Stimulated activated naive CD8-positive, alpha-beta T cell treated with anti-CD3 and anti-CD28 coated beads, Interleukin-15, Interleukin-2, amounts not matched to agents 100 U/mL and 50 U/mL, for 24 hours (primary cell): Measurements from ENCODE around the gene ANKIB1.
"Not testable (repeated sequence)": the region's sequence is repeated elsewhere in the genome, so short reads cannot be mapped to it uniquely, and the experiment has no call there.

ENCODE experiments used
- ATAC-seq: fragments of 150-1000 bp; cut with Tn5 transposase; one replicate; pipeline ENCODE4 v1.10.0; 2021
- DNase-seq: peaks from one replicate; pipeline ENCODE4 v3.0.0; 2021

The ANKIB1 gene

DNA sequence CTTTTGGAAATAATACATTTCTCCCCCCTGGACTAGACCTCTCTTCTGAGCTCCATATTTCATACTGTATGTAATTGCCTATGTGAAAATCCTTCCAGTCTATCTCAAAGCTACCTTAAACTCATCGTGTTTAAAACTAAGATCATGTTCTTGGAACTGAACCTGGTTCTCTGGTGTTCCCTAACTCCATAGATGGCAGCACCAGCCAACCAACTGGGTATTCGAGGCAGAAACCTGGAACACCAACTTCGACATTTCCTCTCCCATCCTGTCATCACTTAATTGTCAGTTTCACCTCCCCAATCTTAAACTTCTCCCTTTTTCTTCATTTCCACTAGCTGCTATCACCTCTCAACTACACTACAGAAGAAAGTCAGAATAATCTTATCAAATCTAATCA, 87.0 kb downstream of the ANKIB1 start:
- DNase-seq (no peak), ATAC-seq (no peak)

DNA sequence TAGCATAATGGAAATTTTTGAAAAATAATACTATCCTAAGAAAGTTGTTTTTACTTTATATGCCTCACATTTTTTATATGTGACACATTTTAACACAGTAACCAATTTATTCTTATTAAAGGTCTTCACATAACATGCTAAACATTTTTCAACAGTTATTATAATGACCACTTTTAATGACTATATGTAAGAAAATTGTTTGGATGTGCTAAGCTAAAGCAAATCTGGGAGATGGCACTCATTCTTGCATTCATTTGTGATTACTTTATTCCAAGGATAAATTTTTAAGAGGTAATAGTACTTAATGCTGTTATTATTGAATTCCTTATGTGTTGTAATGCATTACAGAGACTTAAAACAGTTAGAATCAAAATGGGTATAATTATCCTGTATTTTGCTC, 88.1 kb downstream of the ANKIB1 start:
- DNase-seq = no peak
- no peak for ATAC-seq

DNA sequence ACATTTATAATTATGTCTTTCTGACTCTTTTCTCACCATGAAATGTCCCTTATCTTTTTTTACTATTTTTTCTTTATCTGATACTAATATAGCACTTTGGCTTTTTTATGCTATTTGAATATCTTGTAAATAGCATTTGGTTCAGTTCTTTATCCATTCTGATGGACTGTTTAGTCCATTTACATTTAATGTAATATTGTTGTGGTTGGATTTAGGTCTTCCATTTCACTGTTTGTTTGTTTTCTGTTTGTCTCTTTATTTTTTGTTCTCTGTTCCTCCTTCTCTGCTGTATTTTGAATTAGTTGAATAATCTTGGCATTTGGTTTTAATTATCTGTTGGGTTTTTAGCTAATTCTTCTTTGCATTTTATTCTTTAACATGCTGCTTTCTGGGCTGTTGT, 89.8 kb downstream of the ANKIB1 start:
- ATAC-seq (no peak), DNase-seq (no peak)

DNA sequence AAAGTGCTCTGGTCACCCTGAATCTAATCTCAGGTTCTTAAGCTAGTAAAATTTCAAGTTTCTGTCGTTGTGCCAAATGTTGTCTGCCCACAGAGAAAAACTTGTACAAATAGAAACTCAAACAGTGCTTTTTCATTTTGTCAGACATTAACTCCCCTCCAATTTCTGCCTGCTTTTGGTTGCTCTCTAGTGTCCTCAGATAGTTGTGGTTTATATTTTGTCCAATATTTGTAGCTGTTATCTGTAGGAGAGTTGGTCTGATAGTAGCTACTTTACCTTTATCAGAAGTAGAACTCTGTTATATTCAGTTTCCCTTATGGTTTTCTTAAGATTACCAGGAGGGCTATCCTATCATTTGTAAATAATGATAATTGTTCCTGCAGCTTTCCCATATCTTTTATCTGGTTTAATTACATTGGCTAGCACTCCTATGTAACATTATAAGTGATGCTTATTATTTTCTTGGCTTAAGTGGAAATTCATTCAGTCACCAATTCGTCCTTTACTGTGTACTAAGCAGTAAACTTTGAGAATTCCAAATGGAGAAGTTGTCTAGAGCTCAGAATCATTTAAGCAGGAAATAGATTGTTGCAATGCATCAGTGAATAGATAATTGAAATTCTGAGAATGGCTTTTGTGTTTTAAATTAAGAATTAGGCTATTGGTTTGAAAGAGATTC, 91.0 kb downstream of the ANKIB1 start:
- DNase-seq = no peak
- no peak for ATAC-seq

DNA sequence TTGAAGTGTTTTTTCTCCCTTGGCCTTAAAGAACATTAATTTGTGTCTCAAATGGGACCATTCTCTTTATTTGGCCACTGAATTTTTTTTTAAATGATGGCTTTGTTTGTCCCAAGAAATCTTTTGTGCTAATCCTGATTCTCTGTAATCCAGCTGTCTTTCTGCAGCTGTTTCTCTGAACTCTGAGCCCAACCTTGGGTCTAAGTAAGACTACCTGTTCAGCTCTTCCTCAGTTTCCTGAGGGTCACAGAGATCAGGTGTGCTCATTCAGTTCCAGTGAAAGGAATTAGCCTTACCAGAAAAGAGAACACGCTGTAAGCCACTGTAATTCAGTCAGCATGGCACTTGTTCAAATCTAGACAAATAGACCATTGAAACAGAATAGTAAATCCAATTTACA, 94.2 kb downstream of the ANKIB1 start:
- no peak for DNase-seq
- ATAC-seq = no peak

DNA sequence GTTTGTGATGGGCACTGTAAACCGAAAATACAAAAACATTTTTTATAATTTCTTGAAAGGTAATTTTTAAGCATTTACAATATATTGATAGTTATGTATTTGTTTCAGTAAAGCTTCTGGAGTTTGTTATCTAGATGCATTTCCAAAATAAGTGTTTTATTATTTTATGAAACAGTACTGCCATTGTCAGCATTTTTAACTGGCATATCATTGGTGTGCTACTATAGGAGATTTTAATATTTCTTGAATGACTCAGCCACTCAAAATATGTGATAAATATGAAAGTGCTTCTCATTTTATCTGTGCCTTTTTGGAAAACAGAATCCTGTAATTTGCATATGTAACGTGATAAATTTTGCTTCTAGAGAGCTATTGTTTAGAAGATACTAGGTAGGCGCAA, 97.9 kb downstream of the ANKIB1 start:
- ATAC-seq (no peak), DNase-seq (no peak)

DNA sequence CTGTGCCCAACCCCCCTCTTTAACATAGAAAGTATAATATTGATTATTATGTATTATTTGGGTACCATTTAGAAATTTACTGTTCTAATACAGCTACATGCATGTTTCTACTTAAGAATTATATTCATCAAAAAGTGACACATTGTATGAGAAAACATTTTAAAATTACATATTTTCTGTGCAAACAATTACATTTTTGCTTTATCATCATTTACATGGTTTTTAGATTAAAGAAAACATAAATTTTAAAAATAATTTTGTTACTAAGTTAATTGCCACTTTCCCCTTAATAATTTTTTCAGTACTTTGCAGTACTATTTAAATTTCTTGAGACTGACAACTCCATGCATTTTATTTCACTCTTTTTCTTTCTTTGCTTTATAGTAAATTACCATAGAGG, 106.2 kb downstream of the ANKIB1 start:
- DNase-seq (no peak), ATAC-seq (no peak)

DNA sequence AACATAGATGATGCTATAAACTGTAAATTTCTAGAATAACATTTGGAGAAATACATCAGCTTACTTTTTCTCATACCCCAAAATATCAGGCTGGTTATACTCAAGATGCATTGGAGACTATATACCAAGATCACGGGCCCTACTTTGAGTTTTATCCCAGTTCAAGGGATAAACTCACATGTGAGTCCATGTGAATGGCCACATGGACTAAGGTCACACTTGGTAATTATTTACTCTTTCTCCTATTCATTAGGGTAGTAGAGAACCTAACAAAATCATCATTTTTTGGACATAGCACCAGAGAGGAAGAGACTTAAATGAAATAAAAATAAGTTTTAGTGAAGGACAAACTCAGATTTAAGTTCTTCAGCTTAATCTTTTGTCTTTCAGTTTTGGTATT, 108.4 kb downstream of the ANKIB1 start:
- DNase-seq (no peak), ATAC-seq (no peak)

DNA sequence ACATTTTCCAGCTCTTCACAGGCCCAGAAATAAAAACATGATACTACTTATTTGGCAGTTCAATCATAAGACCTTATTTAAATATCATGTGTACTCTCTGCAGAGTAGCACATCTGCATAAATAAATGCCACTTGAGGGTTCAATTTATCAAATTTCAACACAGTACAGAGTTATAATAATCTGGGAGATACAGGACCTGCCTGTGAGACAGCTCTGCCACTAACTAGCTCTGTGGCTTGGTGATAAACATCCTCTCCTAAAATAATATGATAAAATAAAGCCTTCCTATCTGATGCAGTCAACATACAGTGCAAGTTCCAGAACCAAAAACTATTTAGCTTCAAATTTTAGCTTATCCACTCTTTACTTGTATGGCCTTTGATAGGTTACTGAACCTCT, 110.6 kb downstream of the ANKIB1 start:
- DNase-seq (no peak), ATAC-seq (no peak)

DNA sequence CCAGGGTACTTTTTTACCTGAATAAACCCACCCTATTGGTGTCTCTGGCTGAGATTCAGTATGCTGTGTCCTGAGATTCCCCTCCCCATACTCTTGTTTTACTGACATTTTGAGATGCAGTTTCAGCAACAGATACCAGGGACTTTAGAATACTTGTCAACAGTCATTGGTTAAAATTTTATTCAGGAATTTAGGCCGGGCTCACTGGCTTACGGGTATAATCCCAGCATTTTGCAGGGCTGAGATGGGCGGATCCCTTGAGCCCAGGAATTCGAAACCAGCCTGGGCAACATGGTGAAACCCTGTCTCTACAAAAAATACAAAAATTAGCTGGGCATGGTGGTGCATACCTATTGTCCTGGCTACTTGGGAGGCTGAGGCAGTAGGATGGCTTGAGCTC, 111.5 kb downstream of the ANKIB1 start:
- ATAC-seq = no peak

DNA sequence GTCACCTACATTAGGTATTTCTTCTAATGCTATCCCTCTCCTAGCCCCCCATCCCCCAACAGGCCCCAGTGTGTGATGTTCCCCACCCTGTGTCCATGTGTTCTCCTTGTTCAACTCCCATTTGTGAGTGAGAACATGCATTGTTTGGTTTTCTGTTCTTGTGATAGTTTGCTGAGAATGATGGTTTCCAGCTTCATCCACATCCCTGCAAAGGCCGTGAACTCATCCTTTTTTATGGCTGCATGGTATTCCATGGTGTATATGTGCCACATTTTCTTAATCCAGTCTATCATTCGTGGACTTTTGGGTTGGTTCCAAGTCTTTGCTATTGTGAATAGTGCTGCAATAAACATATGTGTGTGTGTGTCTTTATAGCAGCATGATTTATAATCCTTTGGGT, 113.4 kb downstream of the ANKIB1 start:
- ATAC-seq, DNase-seq: not testable (repeated sequence)

More for the DNA sequence above, 111.5 kb downstream of the ANKIB1 start:
- DNase-seq = no peak

DNA sequence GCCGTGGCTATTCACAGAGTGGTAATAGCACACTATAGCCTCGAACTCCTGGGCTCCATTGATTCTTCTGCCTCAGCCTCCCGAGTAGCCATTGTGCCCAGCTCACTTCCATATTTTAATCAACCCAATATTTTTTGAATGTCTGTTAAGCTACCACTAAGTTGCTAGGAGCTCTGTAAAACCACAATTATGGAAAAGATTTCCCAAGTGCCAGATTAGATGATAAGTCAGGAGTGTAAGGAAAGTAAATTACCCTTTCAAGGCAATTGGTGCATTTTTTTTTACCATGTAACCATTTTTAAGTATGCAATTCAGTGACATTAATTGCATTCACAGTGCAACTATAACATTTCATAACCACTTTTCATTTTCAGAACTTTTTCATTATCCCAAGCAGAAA, 114.0 kb downstream of the ANKIB1 start:
- ATAC-seq (no peak), DNase-seq (no peak)

DNA sequence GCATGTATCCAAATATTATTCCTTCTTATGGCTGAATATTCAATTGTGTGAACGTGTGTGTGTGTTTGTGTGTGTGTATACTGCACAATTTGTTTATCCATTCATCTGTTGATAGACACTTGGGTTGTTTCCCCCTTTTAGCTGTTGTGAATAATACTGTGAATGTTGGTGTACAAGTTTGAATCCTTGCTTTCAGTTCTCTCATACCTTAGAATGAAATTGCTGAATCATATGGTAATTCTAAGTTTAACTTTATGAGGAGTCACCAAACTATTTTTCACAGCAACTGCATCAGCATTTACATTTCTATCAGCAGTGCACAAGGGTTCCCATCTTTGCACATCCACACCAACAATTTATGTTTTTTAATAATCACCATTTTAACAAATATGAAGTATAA, 114.6 kb downstream of the ANKIB1 start:
- no peak for DNase-seq
- no peak for ATAC-seq

DNA sequence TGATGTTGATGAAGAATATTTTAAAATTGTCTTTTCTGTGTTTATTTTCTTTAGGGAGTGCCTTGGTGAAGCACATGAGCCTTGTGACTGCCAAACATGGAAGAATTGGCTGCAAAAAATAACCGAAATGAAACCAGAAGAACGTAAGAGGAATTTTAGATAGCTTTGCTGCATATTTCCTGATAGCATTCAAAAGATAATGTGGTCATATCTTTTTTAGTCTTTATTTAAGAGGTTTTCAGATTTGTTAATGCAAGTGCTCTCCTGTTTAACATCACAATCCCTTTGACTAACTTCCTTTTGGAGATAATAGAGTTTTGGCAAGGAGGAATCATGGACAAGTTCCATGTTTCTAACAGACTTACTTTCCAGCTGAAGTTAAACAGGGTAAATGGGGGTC, 116.4 kb downstream of the ANKIB1 start:
- no peak for ATAC-seq

DNA sequence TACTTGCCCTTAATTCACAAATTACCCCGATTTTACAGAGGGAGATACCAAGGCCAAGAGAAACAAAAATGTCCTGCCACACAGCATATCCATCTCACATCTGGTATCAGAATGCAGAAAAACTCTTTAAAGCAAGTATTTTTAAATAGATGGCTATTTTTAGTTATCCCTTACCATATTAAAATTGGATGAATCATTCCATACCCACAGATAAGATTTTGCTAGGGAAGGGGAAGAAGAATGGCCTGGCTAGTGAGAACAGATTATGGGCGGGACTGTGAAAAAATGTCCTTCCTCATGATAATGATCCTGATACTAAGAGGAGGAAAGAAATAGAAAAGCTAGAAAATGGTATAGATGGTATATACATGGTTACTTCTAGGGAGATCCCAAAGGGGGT, 121.0 kb downstream of the ANKIB1 start:
- ATAC-seq (no peak), DNase-seq (no peak)

More for the DNA sequence above, 116.4 kb downstream of the ANKIB1 start:
- no peak for DNase-seq

DNA sequence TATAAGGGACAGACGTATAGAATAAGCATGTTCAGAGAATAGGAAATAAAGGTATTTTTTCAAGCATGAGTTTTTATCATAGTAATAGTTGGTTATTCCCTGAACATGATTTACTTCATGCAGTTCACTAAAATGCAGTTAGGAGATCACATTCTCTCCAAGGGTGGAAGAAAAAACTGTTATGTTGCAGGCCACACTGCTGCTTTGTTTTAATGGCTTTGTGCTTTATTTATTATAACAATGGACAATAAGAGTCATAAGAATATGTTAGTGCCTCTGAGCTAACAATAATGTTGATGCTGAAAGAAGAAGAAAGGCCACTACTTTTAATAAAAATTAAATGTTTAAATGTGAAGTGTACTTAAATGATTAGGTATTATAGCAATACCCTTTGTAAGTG, 123.0 kb downstream of the ANKIB1 start:
- ATAC-seq = no peak
- DNase-seq = no peak

DNA sequence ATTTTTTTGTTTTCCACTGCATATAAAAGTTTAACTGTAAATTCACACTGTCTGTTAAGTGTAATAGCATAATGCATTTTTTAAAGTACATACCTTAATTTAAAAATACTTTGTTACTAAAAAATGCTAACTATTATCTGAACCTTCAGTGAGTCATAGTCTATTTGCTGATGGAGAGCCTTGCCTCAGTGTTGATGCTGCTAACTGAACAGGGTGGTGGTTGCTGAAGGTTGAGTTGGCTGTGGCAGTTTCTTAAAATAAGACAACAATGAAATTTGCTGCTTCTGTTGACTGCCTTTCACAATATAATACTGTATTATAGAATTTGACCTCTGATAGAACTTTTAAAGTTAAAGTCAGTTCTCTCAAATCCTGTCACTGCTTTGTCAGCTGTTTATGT, 129.2 kb downstream of the ANKIB1 start:
- ATAC-seq (no peak), DNase-seq (no peak)

DNA sequence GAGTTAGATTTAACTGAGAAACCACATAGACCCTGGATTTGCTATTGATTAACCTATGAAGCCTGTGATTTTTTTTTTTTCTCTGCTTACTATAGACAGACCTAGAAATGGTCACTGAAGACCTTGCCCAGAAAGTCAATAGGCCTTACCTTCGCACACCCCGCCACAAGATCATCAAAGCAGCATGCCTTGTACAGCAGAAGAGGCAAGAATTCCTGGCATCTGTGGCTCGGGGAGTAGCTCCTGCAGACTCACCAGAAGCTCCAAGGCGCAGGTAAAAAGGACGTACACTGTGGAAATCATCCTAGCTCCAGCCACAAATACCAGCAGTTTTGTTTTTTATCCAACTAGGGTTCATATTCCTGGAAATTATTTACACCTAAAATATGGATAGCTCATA, 145.3 kb downstream of the ANKIB1 start:
- no peak for ATAC-seq
- DNase-seq = no peak

DNA sequence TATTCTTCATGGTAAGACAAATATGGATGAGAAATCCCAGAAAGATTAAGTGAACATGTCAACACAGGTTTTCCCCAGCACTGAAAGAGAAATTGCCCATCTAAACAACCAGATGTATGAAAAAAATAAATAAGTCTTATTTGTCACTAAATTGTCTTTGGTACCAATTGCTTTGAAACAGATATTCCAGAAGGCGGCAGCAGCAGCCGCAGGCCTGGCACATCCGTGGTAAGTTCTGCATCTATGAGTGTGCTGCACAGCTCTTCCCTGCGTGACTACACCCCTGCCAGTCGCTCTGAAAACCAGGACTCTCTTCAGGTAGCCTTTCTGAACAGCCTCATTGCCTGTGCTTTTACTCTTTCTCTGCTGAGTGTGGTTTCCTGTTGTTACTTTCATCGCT, 151.8 kb downstream of the ANKIB1 start:
- ATAC-seq (no peak), DNase-seq (no peak)

DNA sequence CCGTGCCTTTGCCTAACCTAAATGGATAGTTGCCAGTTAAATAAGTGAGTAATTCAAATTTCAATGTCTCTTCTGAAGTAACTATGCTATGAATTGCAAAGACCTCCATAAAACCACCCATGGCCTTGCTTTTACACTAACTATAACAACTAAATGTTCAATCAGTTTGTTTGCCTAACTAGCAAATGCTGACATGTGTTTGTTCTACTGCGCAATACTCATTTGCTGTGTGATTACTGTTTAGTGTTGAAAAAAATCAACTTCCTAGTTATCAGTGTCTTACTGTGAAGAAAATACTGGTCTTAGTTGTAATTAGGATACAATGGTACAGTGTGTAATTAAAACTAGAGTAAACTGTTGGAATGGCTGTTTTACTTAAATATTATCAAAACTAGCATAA, 154.2 kb downstream of the ANKIB1 start:
- no peak for DNase-seq
- no peak for ATAC-seq

DNA sequence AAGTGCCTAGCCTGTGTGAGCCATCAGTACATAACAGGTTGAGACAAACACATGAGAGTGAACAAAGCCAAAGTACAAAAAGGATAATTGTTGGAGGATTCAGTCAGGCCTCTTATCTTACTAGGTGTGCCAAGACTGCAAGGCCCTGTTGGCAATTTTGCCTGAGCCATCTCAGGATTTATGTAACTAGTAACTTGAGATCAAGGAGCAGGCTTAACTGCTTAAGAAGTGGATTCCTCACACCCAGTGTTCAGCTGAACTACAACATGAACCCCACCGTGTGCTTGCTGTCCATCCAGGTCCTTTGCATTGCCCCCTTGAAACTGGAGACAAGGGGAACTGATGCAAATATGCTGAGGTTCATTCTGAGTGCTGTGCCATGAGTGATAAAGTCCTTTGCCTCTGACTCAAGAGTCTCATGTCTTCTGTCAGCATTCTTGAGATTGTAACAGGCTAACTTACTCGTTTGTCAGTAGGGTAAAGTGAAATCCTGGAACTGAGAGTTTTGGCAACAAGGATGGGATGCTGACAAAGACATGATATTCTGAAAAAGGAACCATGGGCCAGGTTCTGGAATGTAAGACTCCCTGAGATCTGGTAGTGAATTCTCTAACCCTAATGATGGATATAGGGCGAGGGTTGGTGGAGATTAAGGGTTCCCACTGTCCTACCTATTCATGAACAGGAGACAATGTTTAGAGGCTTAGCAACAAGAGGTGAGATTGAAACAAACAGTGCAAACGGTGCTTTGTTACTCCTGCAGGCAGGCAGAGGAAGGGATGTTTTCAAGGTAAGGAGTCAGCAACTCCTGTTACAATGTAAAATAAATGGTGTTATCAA, 157.4 kb downstream of the ANKIB1 start:
- no peak for ATAC-seq

DNA sequence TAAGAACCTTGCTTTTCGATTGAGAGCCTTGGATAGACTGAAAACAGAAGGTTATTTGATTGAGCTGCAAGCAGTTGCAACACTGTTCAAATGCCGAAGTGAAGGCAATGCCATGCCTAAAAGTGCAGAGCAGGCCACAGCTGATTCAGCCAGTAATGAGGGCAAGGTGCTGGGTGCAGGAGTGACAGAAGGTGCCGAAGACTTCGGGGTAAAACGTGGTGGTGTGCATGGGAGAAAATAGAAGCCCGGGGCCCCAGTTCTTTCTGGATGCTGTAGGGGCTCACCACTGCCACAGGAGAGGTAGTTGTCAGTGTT, 157.9 kb downstream of the ANKIB1 start:
- DNase-seq = no peak
- no peak for ATAC-seq

More for the DNA sequence above, 157.4 kb downstream of the ANKIB1 start:
- DNase-seq = no peak

DNA sequence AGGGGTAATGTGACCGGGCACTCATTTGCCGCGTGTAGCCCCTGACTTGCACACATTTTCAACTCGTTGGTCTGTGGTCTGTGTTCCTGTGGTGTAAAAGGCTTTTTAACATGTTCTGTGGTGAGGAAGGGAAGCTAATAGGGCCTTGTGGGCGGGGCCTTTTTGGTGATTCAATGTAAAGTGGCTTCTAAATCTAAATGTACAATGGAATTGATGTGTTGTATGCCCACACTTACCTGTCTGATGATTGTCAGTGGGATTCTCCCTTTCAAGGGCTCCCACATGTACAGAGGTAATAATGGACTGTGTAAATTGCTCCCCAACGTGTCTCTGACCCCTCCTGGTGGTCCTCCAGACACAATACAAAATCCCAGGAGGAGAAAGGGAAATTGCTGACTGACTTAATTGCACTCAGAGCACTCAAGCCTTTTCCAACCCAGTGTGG, 158.4 kb downstream of the ANKIB1 start:
- ATAC-seq (peak; percentile 82), DNase-seq (peak; percentile 65)

DNA sequence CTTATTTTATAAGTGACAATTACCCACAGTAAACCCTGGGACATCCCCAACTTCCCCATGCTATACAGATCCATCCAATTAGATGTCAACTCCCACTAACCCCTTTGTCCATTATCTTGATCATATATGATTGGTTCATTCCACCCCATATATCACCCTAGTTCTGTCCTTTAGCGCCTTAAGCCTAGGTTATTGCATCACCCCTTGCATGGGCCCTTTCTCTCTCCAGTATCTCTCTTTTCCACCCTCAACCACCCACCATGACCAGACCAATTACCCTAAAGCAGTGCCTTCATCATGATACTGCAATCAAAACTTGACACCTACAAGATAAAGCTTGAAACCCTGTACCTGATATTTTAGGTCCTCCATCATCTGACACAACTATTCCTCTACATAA, 163.6 kb downstream of the ANKIB1 start:
- DNase-seq (no peak), ATAC-seq (no peak)
